ENCODE measurements around the gene DDX39B.

Gene DDX39B

GRCh38 chr6:31538805-31539400, 2.9 kb downstream of the DDX39B start:
- TF ChIP-seq CTCF (IDR thresholded peaks at IDR 0.05; ENCODE audit: extremely low read depth, insufficient read depth, missing control alignments) = no peak
- in situ Hi-C loops (cut with MboI; ENCODE audit: low pct_unique_long_range_greater_than_20kb, low sequenced_read_pairs, unreplicated experiment) = no loop called here
- DNase-seq (ENCODE audit: low spot score) = no peak

DNA sequence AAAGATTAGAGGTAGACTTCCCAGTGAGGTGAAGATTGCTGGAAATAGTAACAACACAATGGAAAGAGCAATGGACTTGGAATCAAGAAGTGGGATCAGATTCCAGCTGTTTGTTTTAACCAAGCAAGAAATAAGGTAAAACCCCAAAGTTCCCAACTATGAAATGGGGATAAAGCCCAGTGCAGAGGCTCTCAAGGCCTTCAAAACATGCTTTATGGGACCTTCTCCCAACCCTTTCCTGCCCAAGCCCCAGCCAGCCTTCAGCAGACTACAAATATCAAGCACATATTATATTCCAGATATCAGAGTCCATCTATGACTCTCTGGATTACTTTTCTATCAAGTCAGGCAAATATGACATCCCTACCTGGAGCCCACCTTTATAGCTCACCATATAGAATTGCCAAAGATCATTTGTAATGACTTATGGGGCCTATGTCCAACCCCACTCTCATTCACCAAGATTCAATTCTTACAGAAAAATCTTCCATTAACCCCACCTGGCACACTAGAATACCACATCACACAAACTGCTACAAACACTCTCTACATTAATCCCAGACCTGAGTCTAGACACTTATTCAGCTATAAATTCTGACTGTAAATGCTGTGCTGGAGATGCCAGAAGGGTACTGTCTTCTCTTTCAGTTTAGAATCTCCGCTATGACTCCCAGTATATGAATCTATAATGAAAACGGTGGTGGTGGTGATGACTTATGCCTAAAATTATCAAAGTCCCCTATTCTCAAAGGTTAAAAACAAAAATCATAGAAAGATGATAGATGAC, 6.1 kb downstream of the DDX39B start:
- in situ Hi-C loops (cut with MboI; ENCODE audit: low pct_unique_long_range_greater_than_20kb, low sequenced_read_pairs, unreplicated experiment) = no loop called here
- no peak for DNase-seq (ENCODE audit: low spot score)
- TF ChIP-seq CTCF (IDR thresholded peaks at IDR 0.05; ENCODE audit: extremely low read depth, insufficient read depth, missing control alignments) = no peak

GRCh38 chr6:31534521-31535040, 7.2 kb downstream of the DDX39B start:
- TF ChIP-seq CTCF (IDR thresholded peaks at IDR 0.05; ENCODE audit: extremely low read depth, insufficient read depth, missing control alignments) = no peak
- in situ Hi-C loops (cut with MboI; ENCODE audit: low pct_unique_long_range_greater_than_20kb, low sequenced_read_pairs, unreplicated experiment) = no loop called here
- no peak for DNase-seq (ENCODE audit: low spot score)

- TF ChIP-seq CTCF (IDR thresholded peaks at IDR 0.05; ENCODE audit: extremely low read depth, insufficient read depth, missing control alignments) = no peak
- in situ Hi-C loops (cut with MboI; ENCODE audit: low pct_unique_long_range_greater_than_20kb, low sequenced_read_pairs, unreplicated experiment) = no loop called here
- no peak for DNase-seq (ENCODE audit: low spot score)
Measured at GRCh38 chr6:31534011-31534410, 7.8 kb downstream of the DDX39B start.

DNA sequence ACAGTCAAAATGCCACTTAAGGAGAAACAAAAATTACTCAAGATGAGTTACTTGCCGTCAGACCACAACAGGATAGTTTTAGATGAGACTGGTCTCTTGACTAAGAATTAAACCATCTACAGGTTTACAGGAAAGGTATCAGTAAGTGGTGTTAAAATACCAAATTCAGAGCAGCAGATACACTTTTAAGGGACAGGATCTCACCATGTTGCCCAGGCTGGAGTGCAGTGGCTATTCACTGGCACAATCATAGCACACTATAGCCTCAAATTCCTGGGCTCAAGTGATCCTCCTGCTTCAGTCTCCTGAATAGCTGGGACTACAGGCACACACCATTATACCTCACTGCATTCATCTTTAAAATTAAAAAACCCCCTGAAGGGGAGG, 8.4 kb downstream of the DDX39B start:
- in situ Hi-C loops (cut with MboI; ENCODE audit: low pct_unique_long_range_greater_than_20kb, low sequenced_read_pairs, unreplicated experiment) = no loop called here
- no peak for TF ChIP-seq CTCF (IDR thresholded peaks at IDR 0.05; ENCODE audit: extremely low read depth, insufficient read depth, missing control alignments)
- DNase-seq (ENCODE audit: low spot score) = no peak

DNA sequence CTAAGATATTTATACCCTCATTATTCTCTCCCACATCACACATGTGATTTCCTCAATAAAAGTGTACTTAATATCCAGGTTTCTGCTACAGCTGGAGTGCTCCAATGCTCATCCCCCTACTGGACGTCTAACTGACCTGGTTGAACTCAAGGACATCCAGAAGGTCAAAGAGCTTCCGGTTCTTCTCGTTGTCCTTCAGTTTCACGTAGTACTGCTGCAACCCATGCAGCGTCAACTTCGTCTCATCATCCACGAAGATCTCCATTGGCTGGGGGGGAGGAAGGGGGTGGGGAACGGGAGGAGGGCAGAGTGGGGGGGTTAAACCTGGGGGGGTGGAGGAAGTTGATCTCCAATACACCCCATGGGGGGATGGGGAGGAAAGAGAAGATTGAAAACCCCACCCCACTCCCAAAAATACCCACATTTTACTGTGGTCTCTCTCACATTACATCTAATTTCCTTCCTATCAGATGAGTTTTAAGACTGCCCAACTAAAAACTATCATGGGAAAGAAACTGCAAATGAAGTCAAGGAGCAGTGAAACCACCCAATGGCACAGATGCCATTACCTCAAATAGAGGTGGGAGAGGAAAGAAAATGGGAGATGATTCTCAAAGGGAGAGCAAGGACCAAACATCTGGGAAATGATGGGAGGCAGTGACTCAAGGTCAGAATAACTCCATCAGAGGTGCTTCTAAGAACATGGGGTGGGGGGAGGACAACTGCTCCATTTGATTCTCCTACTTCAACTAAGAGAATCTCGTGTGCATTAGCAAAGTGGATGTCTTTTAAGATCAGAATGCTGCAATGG, 9.0 kb downstream of the DDX39B start:
- DNase-seq (ENCODE audit: low spot score) = no peak
- no peak for TF ChIP-seq CTCF (IDR thresholded peaks at IDR 0.05; ENCODE audit: extremely low read depth, insufficient read depth, missing control alignments)
- in situ Hi-C loops (cut with MboI; ENCODE audit: low pct_unique_long_range_greater_than_20kb, low sequenced_read_pairs, unreplicated experiment) = no loop called here
